Right kidney (tissue), 1 donor: ENCODE data around the gene CCDC169.
"Not testable (repeated sequence)": the region's sequence is repeated elsewhere in the genome, so short reads cannot be mapped to it uniquely, and the experiment has no call there.

Experiments used
- DNase-seq: peaks from one replicate; pipeline ENCODE4 v3.0.0-alpha.2; 2016

CCDC169 gene

DNA sequence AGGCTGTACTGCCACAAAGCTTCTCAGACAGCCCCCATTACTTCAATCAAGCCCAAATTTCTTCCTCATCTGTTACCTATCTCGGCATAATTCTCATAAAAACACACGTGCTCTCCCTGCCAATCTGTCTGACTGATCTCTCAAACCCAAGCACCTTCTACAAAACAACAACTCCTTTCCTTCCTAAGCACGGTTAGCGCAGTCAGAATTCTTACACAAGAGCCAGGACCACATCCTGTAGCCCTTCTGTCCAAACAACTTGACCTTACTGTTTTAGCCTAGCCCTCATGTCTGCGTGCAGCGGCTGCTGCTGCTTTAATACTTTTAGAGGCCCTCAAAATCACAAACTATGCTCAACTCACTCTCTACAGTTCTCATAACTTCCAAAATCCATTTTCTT is 22.2 kb upstream of the CCDC169 start:
- DNase-seq: not testable (repeated sequence)

DNA sequence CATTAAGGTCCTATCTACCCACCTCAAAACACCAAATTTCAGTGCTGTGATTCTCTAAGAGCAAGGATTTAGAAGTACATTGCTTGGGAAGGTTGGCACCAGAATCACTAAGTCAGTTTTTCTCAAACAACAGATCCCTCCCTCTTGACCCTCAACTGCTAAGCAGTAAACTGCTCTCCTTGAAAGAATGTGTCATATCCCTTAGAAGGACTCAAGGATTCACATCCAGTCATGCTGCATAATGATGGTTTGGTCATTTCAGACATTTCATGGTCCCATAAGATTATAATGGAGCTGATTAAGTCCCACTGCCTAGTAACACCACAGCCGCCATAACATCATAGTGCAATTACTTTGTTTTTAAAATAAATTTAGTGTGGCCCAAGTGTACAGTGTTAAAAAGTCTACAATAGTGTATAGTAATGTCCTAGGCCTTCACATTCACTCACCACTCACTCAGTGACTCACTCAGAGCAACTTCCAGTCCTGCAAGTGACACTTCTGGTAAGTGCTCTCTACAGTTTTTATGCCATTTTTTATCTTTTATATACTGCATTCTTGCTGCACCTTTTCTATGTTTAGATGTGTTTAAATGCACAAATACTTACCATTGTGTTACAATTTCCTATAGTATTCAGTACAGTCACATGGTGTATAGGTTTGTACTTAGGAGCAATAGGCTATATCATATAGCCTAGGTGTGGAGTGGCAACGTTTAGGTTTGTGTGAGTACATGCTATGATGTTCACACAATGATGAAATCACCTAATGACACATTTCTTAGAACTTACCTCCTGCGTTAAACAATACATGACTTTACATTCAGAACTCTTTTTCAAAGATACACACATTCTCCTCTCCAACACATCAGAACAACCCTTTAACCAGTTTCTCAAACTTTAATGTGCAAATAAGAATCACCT is 15.7 kb upstream of the CCDC169 start:
- DNase-seq: no peak

- no peak for DNase-seq
Observed at GRCh38 chr13:36310417-36311108, 12.9 kb upstream of the CCDC169 start.

GRCh38 chr13:36302289-36302688 is 4.7 kb upstream of the CCDC169 start:
- no peak for DNase-seq

GRCh38 chr13:36299469-36299868 is 1.9 kb upstream of the CCDC169 start:
- not testable (repeated sequence) for DNase-seq

GRCh38 chr13:36298535-36299068 is 988 bp upstream of the CCDC169 start:
- DNase-seq: no peak

DNA sequence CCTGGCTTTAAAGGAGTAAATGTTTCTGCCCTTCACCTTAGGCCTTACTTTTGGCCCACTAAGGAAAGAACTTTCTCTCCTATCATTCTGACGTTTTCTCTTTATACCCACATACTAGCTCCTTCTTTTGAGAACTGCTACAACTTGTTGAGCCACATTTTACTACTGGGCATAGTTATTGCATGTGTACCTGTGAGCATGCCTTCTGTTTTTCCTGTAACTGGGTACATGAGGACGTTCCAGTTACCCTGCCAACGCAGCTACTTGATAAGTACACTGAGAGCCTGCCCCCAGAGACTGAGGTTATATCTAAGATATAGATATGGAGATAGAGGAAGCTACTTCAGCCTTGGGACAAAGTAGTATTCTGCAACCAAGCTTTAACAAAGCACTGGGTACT is 3.5 kb downstream of the CCDC169 start:
- no peak for DNase-seq

GRCh38 chr13:36293497-36293896 is 4.1 kb downstream of the CCDC169 start:
- no peak for DNase-seq

GRCh38 chr13:36288794-36289391 is 8.7 kb downstream of the CCDC169 start:
- DNase-seq: no peak

DNA sequence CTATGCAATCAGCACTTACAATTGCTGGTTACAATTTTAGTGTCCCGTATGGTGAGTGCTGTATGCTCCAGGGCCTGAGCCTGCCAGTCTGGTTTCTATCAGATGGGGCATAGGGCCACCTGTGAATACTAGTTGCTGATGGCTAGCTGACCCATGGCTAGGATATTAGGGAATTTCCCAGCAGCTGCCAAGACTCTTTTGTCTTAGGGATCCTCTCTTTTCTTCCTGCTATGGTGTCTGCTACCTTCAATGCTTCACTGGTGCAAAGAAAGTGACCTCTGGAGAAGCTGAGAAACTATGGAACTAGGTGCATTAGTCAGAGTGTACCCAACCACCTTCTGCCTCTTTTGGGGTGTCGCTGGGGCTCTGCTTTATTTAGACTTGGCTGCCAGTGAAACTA is 11.6 kb downstream of the CCDC169 start:
- no peak for DNase-seq

DNA sequence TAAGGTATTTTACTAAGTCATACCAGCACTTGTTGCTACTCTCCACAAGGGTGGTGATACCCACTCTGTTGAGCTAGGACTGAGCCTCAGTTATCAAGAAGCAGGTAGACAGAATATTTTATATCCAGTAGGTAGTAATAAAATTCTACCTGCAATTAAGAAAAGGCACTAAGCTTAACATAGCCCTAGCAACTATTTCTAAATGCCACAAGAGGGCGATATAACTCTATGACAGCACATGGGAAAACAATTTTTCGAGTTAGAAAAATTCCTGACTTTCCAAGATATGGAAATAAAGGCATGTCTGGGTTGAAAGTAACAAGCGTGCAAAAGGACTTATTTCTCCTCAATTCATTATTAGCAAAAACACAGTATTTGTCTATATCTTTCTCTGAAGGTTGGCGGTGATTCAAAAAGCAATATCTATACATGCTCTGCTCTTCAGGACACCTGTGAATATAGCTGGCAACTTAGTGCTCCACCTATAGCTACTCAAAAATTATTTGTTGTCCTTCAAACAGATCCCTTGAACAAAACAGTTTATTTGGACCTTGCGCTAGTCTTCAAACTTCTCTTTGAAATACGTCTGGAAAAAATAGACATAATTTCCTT is 14.7 kb downstream of the CCDC169 start:
- peak; percentile 30 for DNase-seq

DNA sequence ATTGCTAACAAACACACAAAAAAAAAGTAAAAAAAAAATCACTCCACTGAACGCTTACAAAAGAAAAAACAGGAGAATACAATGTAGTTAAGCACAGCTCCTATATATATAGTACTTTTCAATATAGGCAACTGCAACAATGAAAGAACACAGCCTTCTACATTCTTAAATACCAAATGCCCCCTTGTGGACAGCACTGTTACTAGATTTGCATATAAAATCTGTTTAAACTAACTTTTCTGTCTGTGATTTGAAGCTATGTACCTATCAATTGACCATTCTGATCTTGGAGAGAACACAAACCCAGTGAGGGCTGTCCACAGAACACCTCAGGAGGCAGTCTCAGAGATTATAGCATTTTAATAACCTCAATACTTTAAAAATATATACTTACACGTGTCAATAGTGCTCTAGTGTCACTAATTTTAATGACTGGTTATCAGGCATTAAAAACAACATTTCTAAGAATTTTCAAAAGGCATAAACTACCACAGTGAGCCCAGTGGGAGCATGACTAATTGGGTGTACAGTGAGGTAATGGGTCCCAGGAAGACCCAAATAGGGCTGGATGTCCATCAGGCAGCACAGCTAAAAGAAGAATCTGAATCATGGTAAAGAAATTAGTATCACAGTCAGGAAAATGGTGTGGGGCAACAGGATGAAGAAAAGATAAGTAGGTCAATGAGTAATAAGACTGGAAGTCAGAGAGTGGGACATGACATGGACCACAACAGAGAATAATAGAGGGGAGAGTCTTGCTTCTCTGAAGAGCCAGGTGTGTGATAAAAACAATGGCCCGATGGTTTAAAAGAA is 22.2 kb downstream of the CCDC169 start:
- DNase-seq: peak; percentile 11

- DNase-seq: no peak
Observed at GRCh38 chr13:36273431-36273830, 24.2 kb downstream of the CCDC169 start.

DNA sequence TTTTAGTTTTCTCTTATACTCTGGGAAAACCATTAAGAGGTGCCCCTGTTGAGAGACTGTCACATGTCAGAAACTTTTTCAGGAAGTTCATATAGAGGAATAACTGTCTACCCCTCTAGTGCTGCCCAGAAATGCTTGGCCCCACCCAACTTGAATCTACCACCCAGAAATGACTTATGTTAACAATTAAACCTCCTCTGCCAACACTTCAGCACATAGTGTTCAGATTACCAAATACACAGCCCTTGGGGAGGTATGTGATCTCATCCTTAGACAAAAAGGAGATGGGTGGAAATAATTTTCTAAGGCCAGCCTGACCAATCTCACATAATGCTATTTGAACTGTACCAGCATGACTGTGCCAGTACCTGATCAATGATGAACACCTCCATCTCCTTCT is 35.6 kb downstream of the CCDC169 start:
- DNase-seq: no peak

GRCh38 chr13:36261011-36261410 is 36.6 kb downstream of the CCDC169 start:
- DNase-seq: no peak

- no peak for DNase-seq
Observed at GRCh38 chr13:36259361-36260137, 38.1 kb downstream of the CCDC169 start.

- DNase-seq: no peak
Observed at GRCh38 chr13:36258831-36259230, 38.8 kb downstream of the CCDC169 start.

DNA sequence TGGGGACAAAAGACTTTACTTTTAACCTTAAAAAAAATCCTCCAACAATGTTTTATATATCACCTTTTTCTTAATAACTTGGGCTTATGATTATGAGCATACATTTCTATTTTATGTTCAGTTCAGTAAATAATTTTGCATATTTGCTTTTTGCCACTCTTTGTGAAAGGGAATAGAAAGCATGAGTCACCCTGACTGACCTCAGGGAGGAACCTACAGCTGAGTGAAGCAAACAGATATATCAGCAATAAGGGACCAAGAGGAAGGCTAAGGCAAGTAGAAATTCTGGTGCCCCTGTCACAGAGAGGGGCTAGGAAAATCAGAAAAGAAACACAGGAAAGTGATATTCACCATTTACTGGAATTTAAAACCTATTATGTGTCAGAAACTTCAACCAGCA is 46.1 kb downstream of the CCDC169 start:
- no peak for DNase-seq

- DNase-seq: no peak
Observed at GRCh38 chr13:36251017-36251416, 46.6 kb downstream of the CCDC169 start.

GRCh38 chr13:36248700-36249099 is 48.9 kb downstream of the CCDC169 start:
- no peak for DNase-seq

- no peak for DNase-seq
Observed at GRCh38 chr13:36244990-36245389, 52.6 kb downstream of the CCDC169 start.
